Measurements from ENCODE around the gene ITPKC.
"Not testable (repeated sequence)": the region's sequence is repeated elsewhere in the genome, so short reads cannot be mapped to it uniquely, and the experiment has no call there.

Gene ITPKC

DNA sequence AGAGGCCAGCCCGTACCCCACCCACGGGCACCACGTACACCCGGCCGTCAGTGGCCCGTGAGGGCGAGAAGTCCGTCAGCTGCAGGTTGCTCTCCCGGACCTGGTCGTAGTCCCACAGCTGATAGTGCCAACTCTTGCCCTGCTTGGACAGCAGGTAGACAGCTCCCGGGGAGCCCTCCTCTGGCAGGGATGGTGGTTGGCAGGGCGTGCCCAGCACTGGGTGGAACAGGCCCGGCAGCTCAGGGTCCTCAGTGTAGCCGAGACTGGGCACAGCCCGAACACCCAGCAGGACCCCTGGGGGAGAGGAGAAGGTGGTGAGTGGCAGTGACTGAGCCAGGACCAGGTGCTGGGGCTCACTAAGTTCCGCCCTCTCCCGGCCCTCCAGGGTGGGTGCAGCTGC is 25.6 kb downstream of the ITPKC start:
- DNase-seq, result no peak

DNA sequence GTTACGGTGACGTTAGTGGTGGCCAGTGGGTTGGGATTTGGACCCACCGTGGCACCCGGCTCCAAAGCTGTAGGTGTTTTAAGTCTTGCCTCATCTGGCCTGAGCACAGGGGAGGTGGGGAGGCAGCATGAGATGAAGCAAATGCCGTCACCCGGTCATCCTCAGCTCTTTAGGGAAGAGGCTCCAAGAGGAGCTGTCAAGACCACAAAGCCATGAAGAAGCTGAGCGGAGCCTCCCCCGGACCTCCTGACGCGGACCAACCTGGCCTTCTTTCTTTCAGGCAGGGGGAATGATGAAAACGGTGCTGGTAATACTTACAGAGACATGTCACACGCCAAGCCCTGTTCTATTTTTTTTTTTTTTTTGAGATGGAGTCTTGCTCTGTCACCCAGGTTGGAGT is 26.0 kb downstream of the ITPKC start:
- no peak for DNase-seq

DNA sequence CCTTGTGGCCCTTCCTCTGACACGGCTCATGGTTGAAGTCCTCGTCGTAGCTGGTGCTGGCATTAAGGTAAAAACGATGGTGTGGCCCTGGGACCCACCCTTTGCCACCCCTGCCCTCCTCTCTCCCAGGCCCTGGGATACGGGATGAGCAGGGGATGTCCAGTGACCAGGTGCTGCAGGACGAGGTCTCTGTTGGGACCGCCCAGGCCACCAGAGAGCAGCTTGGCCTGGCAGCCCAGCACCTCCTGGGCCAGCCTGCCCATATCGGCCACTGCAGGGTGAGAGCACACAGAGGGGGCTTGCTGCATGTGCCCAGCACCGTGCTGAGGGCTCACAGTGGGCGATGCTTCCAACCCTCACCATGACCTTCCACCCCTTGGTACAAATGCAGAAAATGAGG is 27.0 kb downstream of the ITPKC start:
- no peak for DNase-seq

DNA sequence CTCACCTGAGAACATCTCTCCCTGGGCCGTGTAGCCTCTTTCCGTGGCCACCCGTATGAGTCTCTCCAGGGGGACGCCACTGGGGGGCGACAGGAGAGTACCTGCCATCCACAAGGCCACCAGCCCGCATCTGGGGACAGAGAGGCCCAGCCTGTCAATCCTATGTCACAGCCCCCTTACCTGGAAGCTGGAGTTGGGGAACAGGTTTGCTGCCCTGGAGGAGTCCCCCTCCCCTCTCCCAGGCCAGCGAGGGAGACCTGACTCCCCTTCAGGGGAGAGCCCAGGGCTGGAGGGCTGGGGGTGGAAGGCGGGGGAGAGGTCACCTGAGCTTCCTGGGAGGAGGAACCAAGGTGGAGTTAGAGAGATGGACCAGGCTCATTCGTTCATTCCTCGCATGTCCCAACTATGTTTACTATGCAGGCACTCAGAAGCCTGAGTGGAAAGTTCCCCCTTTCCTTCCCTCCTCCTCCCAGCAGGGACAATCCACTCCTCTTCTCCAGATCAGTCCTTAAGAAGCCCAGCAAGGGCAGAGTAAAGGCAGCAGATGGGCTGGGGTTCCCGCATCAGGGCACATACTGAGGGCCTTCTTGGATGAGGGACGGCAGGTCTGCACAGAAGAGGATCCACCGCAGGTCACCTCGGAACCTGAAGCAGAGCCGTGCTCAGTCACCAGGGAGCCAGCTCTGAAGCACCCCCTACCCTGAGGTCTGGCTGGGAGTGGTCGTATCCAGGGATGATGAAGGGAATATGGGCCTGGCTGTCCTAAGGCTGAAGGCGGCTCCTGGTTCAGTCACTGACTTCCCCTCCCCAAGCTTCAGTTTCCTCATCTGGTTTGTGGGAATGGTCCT is 27.9 kb downstream of the ITPKC start:
- peak; percentile 70 for DNase-seq

DNA sequence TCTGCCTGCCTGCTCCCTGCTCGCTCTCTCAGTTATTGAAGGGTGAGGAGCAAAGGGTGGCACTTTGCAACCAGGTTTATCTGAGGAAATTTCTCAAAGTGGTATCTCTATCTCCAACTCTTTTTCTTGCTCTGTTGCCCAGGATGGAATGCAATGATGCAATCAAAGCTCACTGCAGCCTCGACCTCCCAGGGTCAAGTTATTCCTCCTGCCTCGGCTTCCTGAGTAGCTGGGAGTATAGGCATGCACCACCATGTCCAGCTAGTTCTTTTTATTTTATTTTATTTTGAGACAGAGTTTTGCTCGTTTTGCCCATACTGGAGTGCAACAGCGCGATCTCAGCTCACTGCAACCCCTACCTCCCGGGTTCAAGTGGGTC is 28.5 kb downstream of the ITPKC start:
- no peak for DNase-seq

DNA sequence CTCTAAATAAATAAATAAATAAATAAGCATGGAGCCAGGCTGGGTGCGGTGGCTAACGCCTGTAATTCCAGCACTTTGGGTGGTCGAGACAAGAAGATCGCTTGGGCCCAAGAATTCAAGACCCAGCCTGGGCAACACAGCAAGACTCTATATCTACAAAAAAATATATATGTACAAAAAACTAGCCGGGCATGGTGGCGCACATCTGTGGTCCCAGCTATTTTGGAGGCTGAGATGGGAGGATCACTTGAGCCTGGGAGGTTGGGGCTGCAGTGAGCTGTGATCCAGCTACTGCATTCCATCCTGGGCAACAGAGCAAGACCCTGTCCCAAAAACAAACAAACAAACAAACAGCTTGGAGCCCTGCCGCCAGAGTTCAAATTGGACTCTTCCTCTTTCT is 30.6 kb downstream of the ITPKC start:
- no peak for DNase-seq

DNA sequence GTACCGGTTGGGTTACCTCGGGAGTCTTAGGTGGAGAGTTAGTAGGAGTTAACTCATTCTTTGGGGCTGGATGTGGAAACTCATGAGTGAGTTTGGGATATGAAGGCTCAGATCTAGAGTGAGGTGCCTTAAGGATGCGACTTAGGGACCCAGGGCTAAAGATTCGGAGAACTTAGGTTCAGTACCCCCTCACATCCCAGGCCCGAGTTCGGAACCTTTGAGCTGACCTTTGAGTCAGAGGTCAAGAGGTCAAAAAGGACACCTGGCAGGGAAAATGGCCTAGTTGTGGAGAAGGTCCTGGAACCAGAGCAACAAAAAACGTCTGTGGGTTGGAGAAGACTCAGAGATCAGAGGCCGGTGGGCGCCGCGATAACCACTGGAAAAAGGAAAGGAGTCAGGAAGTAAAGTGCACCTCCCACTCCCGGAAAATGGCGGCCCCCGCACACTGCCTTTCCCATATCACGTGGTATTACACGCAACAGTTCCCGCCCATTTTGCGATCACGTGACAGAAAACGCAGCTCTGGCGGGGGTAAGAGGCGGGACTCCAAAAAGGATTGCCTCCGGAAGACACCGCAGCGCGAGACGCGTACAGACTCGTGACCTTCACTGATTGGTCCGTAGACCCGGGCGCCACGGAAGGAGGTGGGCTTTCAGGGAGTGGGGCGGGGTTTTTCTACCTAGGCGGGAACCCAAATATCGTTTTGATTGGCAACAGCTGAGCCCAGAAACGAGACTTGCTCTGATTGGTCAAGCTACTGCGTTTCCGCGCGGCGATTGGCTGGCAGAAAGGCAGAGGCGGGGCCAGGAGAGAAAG is 33.4 kb downstream of the ITPKC start, which contains the start of gene ACTMAP:
Gene ACTMAP, minus strand, starts transcription at position 420 of the 816 bp plus-strand sequence. CDS start 674 bp downstream, outside the sequence.
- peak; percentile 77 for DNase-seq

DNA sequence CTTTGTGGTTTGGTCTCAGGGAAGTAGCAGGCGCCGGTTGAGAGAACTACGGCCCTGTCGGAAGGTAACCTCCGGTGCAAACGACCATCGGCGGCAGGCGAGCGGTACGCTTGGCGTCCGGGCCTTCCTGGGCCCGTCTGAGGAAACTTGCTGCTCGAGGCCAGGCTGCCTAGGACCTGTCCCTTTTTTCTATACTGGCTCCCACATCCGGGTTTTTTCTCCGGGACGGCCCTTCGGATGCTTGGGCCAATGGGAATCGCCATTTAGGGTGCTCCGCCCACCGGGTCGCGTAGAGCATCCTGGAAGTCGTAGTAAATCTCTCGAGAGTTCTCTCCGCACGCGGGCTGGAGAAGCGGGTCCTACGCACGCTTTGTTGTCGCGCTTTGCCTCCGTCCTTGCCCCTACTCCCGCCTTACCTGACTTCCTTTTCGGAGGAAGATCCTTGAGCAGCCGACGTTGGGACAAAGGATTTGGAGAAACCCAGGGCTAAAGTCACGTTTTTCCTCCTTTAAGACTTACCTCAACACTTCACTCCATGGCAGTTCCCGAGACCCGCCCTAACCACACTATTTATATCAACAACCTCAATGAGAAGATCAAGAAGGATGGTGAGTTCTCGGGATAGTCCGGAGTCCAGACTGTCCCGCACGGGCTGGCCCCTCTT is 34.1 kb downstream of the ITPKC start, which contains the start of gene SNRPA:
Gene SNRPA, plus strand, starts transcription at position 330 of the 664 bp plus-strand sequence. Its CDS starts 206 bp downstream, at position 536.
- DNase-seq, result peak; percentile 74

DNA sequence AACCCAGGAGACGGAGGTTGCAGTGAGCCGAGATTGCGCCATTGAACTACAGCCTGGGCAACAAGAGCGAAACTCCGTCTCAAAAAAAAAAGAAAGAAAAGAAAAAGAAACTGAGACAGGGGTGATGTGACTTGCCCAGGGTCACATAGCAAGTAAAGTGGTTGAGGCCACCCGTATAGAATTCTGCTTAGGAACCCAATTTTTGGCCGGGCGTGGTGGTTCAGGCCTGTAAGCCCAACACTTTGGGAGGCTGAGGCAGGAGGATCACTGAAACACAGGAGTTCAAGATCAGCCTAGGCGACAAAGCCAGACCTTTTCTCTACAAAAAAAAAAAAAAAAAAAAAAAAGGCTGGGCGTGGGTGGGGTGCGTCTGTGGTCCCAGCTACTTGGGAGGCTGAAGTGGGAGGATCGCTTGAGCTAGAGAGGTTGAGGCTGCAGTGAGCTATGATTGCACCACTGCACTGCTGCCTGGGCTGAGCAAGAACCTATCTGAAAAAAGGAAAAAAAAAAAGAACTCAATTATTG is 35.4 kb downstream of the ITPKC start:
- DNase-seq, result no peak

DNA sequence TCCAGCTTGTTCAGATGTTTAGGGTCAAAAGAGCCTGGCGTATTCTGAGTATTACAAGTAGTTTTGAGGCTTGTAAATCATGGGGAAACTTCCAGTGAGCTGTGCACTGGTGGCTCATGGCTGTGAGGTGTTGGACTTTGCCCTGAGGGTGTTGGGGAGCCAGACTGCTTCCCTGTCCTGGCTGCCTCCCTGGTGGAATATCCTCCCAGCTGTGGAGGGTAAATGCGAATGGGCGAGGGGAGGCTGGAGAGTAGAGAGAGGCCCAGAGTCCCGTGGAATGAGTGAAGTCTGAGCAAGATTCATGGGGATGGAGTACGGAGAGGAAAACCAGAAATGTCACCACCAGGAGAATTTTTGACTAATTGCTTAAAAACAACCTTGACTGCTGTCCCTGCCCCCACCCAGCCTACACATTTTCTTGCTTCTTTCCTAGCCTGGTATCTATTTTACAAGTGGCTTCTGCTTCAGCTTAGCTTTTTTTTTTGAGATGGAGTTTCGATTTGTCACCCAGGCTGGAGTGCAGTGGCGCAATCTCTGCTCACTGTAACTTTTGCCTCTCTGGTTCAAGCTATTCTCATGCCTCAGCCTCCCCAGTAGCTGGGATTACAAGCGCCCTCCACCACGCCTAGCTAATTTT is 37.8 kb downstream of the ITPKC start:
- no peak for DNase-seq

DNA sequence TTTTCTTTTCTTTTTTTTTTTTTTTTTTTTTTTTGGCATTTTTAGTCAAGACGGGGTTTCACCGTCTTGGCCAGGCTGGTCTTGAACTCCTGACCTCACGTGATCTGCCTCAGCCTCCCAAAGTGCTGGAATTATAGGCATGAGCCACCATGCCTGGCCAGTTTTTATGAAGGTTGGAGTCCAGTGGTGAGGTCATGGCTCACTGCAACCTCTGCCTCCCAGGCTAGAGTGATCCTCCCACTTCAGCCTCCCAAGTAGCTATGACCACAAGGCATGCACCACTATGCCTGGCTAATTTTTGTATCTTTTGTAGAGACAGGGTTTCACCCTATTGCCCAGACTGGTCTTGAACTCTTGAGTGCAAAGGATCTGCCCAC is 38.3 kb downstream of the ITPKC start:
- DNase-seq, result no peak

DNA sequence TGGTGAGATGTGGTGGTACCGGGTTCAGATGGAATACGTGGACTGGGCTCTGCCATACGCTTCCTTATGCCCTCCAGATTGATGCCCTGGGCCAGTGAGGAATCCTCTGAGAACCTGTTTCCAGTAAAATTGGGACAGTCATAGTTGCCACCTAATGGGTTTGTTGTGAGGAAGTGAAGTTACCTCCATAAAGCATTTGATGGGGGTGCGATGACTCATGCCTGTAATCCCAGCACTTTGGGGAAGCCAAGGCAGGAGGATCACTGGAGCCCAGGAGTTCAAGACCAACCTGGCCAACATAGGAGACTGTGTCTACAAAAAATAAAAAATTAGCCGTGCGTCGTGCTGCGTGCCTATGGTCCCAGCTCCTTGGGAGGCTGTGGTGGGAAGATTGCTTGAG is 38.9 kb downstream of the ITPKC start:
- no peak for DNase-seq

DNA sequence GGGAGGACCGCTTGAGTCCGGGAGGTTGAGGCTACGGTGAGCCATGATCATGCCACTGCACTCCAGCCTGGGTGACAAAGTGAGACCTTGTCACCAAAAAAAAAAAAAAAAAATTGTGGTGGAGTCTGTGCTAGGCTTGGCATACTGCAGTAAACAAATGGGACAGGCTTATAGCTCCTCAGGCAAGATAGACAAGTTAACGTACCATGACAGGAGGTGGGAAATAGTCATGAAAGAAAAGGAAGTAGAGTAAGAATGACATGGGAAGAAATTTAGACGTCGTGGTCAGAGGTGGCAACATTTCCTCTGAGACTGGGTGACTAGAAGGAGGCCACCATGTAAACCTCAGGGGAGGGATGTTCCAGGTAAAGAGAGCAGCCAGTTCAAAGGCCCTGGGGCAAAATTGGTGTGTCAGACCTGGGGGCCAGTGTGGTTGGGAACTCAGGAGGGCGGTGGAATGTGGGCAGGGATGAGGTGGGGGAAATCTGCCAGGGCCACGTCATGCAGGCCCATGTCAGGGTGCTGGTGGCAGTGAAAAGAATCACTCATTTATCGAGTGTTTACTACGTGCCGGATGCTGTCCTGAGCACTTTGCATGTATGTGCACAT is 39.7 kb downstream of the ITPKC start:
- no peak for DNase-seq

DNA sequence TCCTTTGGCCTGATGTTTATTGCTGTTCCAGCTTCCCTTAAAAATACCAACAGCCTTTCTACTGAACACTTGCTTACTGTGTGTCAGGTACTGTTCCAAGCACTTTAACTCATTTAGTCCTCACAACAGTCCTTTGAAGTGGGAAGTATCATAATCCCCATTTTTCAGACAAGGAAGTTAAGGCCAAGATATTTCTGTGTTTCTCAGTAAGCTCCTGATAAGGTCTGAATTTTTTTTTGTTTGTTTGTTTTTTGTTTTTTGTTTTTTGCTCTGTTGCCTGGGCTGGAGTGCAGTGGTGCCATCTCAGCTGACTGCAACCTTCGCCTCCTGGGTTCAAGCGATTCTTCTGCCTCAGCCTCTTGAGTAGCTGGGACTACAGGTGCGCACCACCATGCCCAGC is 41.6 kb downstream of the ITPKC start:
- DNase-seq, result no peak

DNA sequence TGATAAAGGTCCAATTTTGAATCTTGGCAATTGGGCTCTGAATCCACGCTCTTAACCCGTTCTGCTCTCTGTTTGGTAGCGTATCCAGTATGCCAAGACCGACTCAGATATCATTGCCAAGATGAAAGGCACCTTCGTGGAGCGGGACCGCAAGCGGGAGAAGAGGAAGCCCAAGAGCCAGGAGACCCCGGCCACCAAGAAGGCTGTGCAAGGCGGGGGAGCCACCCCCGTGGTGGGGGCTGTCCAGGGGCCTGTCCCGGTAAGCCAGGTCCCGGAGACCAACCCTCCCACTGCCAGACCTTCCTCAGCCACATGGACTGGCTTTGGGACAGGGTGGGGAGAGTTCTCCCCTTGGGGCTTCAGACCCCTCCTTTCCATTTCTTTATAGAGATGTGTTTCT is 42.4 kb downstream of the ITPKC start:
- DNase-seq, result no peak

DNA sequence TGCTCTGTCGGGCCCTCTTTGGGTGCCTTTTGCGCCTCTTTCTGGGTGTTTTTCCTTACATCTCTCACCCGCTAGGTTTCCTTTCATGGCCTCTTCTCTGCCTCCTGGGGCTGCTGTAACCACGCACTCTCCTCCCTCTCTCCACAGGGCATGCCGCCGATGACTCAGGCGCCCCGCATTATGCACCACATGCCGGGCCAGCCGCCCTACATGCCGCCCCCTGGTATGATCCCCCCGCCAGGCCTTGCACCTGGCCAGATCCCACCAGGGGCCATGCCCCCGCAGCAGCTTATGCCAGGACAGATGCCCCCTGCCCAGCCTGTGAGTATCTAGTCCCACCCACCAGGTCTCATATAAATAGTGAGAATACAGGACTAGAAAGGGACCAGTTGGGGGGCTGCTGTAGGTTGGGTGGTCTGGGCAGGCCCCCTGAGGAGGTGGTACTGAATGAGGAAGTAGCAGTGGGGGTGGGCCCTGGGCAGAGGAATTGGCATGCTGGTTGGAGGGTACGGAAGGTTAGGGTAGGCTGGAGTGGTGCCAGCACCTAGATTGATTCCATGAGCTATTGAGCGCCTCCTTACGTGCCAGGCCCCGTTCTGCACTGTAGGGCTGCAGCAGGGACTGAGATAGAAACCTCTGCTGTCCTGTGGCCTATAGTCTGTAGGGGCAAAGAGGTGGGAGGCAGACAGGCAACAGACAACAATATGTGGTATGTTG is 46.0 kb downstream of the ITPKC start:
- DNase-seq, result no peak

DNA sequence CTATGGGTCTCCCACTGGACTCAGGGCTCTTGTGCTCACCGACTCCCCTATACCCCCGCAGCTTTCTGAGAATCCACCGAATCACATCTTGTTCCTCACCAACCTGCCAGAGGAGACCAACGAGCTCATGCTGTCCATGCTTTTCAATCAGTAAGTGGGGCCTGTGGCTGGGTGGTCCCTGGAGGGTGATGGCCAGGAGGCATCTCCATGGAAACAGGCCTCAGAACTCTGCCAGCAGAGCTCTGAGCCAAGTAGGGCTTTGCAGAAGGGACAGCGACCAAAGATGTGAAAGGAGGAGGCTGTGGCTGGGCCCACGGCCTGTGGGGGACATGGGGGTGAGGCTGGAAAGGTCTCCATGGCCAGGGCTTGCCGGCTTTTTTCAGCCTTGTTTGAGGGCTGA is 46.6 kb downstream of the ITPKC start:
- DNase-seq, result no peak

DNA sequence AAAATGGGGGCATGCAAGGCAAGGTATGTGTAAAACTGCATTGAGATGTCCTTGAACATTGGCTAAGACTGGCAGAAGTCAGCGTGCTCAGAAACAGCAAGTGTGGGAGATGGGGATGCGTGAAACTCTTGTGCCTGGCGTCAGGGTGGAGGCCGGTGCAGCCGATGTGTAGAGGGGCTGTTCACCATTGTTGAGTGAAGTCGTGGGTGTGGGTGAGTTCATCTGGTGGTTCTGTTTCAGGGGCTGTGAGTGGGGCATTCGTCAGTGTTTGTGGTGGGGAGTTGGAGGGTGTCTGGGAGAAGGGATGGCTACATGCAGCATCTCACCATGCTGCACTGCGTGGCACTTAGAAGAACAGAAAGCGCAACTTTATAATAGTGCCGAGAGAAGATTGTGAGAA is 47.1 kb downstream of the ITPKC start:
- DNase-seq, result no peak

DNA sequence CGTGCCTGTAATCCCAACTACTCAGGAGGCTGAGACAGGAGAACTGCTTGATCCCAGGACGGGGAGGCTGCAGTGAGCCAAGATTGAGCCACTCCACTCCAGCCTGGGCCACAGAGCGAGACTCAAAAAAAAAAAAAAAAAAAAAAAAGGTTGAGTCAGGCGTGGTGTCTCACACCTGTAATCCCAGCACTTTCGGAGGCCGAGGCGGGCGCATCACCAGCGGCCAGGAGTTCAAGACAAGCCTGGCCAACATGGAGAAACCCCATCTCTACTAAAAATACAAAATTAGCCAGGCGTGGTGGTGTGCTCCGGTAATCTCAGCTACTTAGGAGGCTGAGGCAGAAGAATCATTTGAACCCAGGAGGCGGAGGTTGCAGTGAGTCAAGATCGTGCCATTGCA is 49.5 kb downstream of the ITPKC start:
- not testable (repeated sequence) for DNase-seq

DNA sequence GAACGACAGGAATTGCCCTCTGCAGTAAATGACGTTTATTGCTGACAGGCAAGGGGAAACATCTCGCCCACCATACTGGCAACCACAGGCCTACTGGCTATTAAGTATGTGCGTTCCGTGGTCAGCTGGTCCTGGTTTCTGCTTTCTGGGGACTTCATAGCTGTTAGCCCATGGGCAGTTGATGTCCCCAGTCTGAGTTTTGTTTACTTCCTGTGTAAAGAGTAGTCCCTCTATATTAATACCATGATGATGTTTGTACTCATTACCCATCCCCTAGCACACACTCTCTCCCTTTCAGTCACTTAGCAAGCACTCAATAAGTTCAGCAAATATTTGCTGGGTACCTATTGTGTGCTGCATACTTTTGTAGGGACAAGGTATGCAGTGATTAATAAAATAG is 52.0 kb downstream of the ITPKC start:
- DNase-seq, result no peak

DNA sequence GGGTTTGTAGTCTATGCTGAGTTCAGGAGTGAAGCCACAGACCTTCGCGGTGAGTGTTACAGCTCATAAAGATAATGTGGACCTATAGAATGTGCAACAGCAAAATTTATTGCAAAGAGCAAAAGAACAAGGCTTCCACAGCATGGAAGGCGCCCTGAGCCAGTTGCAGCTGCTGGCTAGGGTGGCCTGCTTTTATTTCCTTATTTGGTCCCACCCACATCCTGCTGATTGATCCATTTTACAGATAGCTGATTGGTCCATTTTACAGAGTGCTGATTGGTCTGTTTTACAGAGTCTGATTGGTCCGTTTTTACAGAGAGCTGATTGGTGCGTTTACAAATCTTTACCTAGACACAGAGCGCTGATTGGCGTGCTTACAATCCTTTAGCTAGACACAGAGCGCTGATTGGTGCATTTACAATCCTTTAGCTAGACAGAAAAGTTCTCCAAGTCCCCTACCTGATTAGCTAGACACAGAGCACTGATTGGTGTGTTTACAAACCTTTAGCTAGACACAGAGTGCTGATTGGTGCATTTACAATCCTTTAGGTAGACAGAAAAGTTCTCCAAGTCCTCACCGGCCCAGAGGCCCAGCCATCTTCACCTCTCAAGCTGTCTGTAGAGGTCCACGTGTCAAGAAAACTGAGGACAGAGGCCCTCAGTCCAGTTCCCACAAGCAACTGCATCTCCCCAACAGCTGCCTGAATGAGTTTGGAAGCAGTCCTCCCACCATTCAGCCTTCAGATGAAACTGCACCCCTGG is 54.4 kb downstream of the ITPKC start:
- DNase-seq, result not testable (repeated sequence)
